Measurements from ENCODE around the gene SVOPL.

- no peak for TF ChIP-seq CTCF (conservative IDR thresholded peaks at IDR 0.05 in 1 of 2, IDR thresholded peaks at IDR 0.05 in 1 of 2; ENCODE audit: low read depth in 1 of 2, low read length in 2 of 2)
- no peak for TF ChIP-seq EZH2 (IDR thresholded peaks at IDR 0.05; ENCODE audit: low read length, missing control alignments)
These were observed 368 bp upstream of the SVOPL start for GRCh38 chr7:138701537-138701923.

Data from fibroblast of lung (primary cell).